Measurements from ENCODE around the gene RPS15A. TPM values are rescaled to one million over a fixed set of nuclear protein-coding genes. Genes with fewer than 3 reads are reported as not detected.

The RPS15A gene
- total and polyA plus RNA-seq, 11 donors, result 391 to 3,186 (median 853) TPM

DNA sequence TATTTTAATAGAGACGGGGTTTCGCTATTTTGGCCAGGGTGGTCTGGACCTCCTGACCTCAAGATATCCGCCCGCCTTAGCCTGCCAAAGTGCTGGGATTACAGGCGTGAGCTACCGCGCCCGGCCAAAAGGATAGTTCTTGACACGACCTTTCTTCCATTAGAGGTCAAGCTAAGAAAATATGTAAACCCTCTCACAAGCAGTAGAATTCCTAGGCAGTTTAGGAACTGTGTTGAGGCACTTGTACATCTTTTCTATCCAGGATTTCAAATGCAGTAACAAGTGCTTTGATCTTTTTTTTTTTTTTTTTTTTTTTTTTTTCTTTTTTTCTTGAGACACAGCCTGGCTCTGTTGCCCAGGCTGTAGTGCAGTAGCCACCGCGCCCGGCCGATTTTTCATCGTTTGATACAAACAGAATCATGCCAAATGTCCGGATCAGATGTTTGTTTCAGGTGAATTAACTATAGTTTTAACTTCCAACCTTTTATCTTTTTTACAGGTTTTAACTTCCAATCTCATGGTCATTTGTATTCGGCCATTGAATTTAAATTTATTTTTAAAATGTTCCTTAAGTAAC is 12.7 kb upstream of the RPS15A start:
- peaks cover 3 to 67% (median 34%) of the 10 kb centered on the region in 12 donors for H3K4me1 ChIP-seq
- no peaks in the 10 kb centered on the region for H3K27me3 ChIP-seq
- H3K36me3 ChIP-seq, result peaks cover 0 to 32% (median 12%) of the 10 kb centered on the region in 9 donors
- no peaks in the 10 kb centered on the region for H3K9me3 ChIP-seq
- ATAC-seq, result no peak
- peak overlapping the region in 4 of 12 donors; percentile 79 to 94 (median 92) for H3K27ac ChIP-seq
- H3K4me3 ChIP-seq, result no peak overlapping the region
- 93 to 94% (median 93%) methylated on average over 16 of the region's 16 CpGs for WGBS, 4 donors
- intact Hi-C loops (cut with DNase I), result loop anchor here in 7 of 10 donors (5.0 to 10.0 kb wide), 4 partner anchors 152 to 262 kb away; partner anchors contain the start of gene COQ7 (in 3 of the 7)
- DNase-seq, result no peak
- TF ChIP-seq, protein P1, sequence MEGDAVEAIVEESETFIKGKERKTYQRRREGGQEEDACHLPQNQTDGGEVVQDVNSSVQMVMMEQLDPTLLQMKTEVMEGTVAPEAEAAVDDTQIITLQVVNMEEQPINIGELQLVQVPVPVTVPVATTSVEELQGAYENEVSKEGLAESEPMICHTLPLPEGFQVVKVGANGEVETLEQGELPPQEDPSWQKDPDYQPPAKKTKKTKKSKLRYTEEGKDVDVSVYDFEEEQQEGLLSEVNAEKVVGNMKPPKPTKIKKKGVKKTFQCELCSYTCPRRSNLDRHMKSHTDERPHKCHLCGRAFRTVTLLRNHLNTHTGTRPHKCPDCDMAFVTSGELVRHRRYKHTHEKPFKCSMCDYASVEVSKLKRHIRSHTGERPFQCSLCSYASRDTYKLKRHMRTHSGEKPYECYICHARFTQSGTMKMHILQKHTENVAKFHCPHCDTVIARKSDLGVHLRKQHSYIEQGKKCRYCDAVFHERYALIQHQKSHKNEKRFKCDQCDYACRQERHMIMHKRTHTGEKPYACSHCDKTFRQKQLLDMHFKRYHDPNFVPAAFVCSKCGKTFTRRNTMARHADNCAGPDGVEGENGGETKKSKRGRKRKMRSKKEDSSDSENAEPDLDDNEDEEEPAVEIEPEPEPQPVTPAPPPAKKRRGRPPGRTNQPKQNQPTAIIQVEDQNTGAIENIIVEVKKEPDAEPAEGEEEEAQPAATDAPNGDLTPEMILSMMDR (IDR thresholded peaks at IDR 0.05), result no peak
- TF ChIP-seq POLR2A (IDR thresholded peaks at IDR 0.05), result no peak

DNA sequence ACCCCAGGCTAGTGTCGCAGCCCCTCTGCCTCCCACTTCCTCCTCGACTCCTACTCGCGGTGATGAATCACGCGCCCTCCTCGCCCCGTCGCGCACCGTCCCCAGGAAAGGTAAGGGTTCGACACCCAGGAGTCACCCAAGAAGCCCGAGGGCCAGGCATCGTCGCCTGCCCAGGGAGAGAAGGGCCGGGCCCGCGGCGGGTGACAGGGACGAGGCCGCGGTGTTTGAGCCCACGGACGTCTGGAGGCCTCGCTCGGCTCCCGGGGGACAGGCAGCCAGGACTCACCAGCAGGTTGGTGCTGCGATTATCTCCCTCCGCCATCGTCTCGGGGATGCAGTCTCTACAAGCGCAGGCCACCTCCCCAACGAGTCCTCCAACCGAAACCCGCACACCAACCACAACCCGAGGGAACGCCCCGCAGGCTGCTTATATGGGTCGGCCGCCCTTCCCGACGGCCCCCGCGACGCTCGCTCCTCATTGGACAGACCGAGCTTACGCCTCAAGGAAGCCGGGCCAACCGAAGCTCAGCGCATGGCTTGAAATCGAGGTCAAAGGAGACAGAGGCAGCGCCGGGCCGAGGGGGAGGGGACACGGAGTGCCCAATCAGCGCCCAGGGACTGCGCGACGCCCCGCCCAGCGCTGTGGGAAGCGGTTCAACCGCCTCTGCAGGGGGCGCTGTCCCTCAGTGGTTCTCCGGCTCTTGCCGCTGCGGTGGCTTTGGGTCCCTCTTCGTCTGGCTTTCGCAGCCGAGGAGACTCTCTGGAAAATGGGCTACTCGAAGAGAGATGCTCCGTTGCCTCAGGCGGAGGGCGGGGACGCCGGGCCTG is 11.2 kb upstream of the RPS15A start, which contains the start of gene ARL6IP1:
TSS of gene ARL6IP1 (minus strand) at position 405 of the 828 bp plus-strand sequence. CDS start at position 322, 83 bp downstream.
- peak within 1 kb of the TSS; percentile 12 to 94 (median 88) for H3K27ac ChIP-seq
- intact Hi-C loops (cut with DNase I), result loop anchor here in 7 of 10 donors (5.0 to 10.0 kb wide), 4 partner anchors 153 to 263 kb away; partner anchors contain the start of gene COQ7 (in 3 of the 7)
- H3K27me3 ChIP-seq, result no peaks in the 10 kb centered on the region
- H3K4me3 ChIP-seq, result peak within 1 kb of the TSS; percentile 70 to 96 (median 86)
- 0% methylated on average over 6 to 77 of the region's 77 CpGs for WGBS, 4 donors
- DNase-seq (peak; percentile 99 to 100 (median 99)), ATAC-seq (peak; percentile 98 to 100 (median 99))
- TF ChIP-seq, protein P1 (IDR thresholded peaks at IDR 0.05), result peak; percentile 88 to 99 (median 94)
- TF ChIP-seq POLR2A (IDR thresholded peaks at IDR 0.05), result peak; percentile 97 to 99
- no peaks in the 10 kb centered on the region for H3K9me3 ChIP-seq
- H3K36me3 ChIP-seq, result peaks cover 0 to 31% (median 15%) of the 10 kb centered on the region in 9 donors
- H3K4me1 ChIP-seq, result peaks cover 3 to 74% (median 34%) of the 10 kb centered on the region in 12 donors

DNA sequence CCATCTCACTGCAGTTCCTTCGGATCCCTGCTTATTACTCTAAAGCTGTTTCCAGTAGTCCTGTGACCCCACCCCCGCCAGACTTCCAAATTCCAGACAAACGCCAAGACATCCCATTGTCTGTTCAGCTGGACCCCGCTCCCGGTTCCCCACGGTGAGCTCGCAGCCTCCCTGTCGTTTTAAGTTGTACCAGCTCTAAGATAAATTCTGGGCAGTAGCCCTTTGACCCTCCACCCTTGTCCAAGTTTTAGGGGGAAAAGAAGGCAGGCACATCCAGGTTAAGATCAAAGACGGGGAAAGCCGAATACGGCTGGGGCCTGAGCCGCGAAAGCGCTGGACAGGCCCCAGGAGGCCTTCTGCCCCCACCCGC is 10.6 kb upstream of the RPS15A start:
- TF ChIP-seq, protein P1 (IDR thresholded peaks at IDR 0.05), result no peak
- TF ChIP-seq POLR2A (IDR thresholded peaks at IDR 0.05), result no peak
- Histone ChIP-seq H3K9me3 (no peaks in the 10 kb centered on the region), H3K4me1 (peaks cover 3 to 74% (median 34%) of the 10 kb centered on the region in 12 donors), H3K36me3 (peaks cover 0 to 31% (median 21%) of the 10 kb centered on the region in 9 donors), H3K4me3 (peak overlapping the region; percentile 70 to 96 (median 86)), H3K27ac (peak overlapping the region in 11 of 12 donors; percentile 65 to 94 (median 83)), H3K27me3 (no peaks in the 10 kb centered on the region)
- 0 to 1% (median 0%) methylated on average over 9 to 15 of the region's 15 CpGs for WGBS, 4 donors
- intact Hi-C loops (cut with DNase I), result loop anchor here in 7 of 10 donors (5.0 to 10.0 kb wide), 4 partner anchors 154 to 264 kb away; partner anchors contain the start of gene COQ7 (in 3 of the 7)
- no peak for ATAC-seq
- DNase-seq, result no peak

All from heart left ventricle (tissue), 16 donors.